ENCODE measurements around the gene SPTLC1. TPM values are rescaled to one million over a fixed set of nuclear protein-coding genes. Genes with fewer than 3 reads are reported as not detected.
A peak's percentile ranks its signal among the peaks of the same experiment; 100 is the strongest.

SPTLC1 gene
- polyA plus RNA-seq, 4 donors = 13.4 to 86.5 (median 37.9) TPM

- Histone ChIP-seq H3K9me3 (ENCODE audit: control insufficient read depth in 2 of 2, insufficient read depth in 1 of 2, low read depth in 1 of 2, low read length in 1 of 2) (peaks cover 0 to 11% of the 10 kb centered on the region in 2 donors), H3K4me1 (ENCODE audit: control insufficient read depth in 3 of 3, insufficient read depth in 2 of 3, low read depth in 1 of 3, low read length in 2 of 3) (no peaks in the 10 kb centered on the region), H3K4me3 (ENCODE audit: low read depth in 1 of 3, low read length in 3 of 3) (no peak overlapping the region), H3K36me3 (ENCODE audit: control insufficient read depth in 3 of 3, insufficient read depth in 2 of 3, low read depth in 1 of 3, low read length in 3 of 3) (peaks cover 9 to 24% (median 13%) of the 10 kb centered on the region in 3 donors), H3K27me3 (ENCODE audit: control insufficient read depth in 3 of 3, insufficient read depth in 3 of 3, low read length in 3 of 3) (no peaks in the 10 kb centered on the region), H3K27ac (ENCODE audit: low read depth in 1 of 3, low read length in 2 of 3) (no peak overlapping the region)
- DNase-seq (no peak), FAIRE-seq (no peak)
- 81 to 96% (median 93%) methylated on average over 5 of the region's 5 CpGs for WGBS, 3 donors
Measured at GRCh38 chr9:92058723-92059444, 56.3 kb downstream of the SPTLC1 start.

GRCh38 chr9:92058026-92058425, 57.2 kb downstream of the SPTLC1 start:
- Histone ChIP-seq H3K27me3 (ENCODE audit: control insufficient read depth in 3 of 3, insufficient read depth in 3 of 3, low read length in 3 of 3) (no peaks in the 10 kb centered on the region), H3K4me1 (ENCODE audit: control insufficient read depth in 3 of 3, insufficient read depth in 2 of 3, low read depth in 1 of 3, low read length in 2 of 3) (no peaks in the 10 kb centered on the region), H3K27ac (ENCODE audit: low read depth in 1 of 3, low read length in 2 of 3) (no peak overlapping the region), H3K36me3 (ENCODE audit: control insufficient read depth in 3 of 3, insufficient read depth in 2 of 3, low read depth in 1 of 3, low read length in 3 of 3) (peaks cover 9 to 25% (median 12%) of the 10 kb centered on the region in 3 donors), H3K9me3 (ENCODE audit: control insufficient read depth in 2 of 2, insufficient read depth in 1 of 2, low read depth in 1 of 2, low read length in 1 of 2) (peaks cover 0 to 11% of the 10 kb centered on the region in 2 donors), H3K4me3 (ENCODE audit: low read depth in 1 of 3, low read length in 3 of 3) (no peak overlapping the region)
- no peak for FAIRE-seq
- no peak for DNase-seq

DNA sequence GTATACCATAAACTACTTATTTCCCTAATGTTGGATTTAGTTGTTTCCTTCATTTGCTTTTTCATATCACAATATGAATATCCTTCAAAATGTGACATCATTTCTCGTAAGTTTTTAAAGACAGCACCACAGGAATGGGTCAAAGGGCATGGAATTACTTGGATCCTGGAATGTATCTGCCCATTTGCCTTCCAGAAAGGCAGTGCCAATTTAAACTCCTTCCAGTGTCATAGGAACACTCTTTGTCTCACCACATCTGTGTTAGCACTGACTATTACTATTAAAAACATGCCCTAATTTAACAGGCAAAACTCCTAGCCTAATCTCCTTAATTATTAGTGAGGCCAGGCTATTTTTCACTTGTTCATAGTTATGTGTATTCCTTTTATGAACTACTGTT, 58.0 kb downstream of the SPTLC1 start:
- FAIRE-seq = no peak
- H3K4me3 ChIP-seq (ENCODE audit: low read depth in 1 of 3, low read length in 3 of 3) = no peak overlapping the region
- peaks cover 9 to 25% (median 11%) of the 10 kb centered on the region in 3 donors for H3K36me3 ChIP-seq (ENCODE audit: control insufficient read depth in 3 of 3, insufficient read depth in 2 of 3, low read depth in 1 of 3, low read length in 3 of 3)
- H3K27ac ChIP-seq (ENCODE audit: low read depth in 1 of 3, low read length in 2 of 3) = no peak overlapping the region
- no peak for DNase-seq
- no peaks in the 10 kb centered on the region for H3K4me1 ChIP-seq (ENCODE audit: control insufficient read depth in 3 of 3, insufficient read depth in 2 of 3, low read depth in 1 of 3, low read length in 2 of 3)
- 70 to 86% (median 81%) methylated on average over 1 of the region's 1 CpG for WGBS, 3 donors
- peaks cover 0 to 8% of the 10 kb centered on the region in 2 donors for H3K9me3 ChIP-seq (ENCODE audit: control insufficient read depth in 2 of 2, insufficient read depth in 1 of 2, low read depth in 1 of 2, low read length in 1 of 2)
- H3K27me3 ChIP-seq (ENCODE audit: control insufficient read depth in 3 of 3, insufficient read depth in 3 of 3, low read length in 3 of 3) = no peaks in the 10 kb centered on the region

- DNase-seq (no peak), FAIRE-seq (no peak)
- Histone ChIP-seq H3K27me3 (ENCODE audit: control insufficient read depth in 3 of 3, insufficient read depth in 3 of 3, low read length in 3 of 3) (no peaks in the 10 kb centered on the region), H3K4me3 (ENCODE audit: low read depth in 1 of 3, low read length in 3 of 3) (no peak overlapping the region), H3K36me3 (ENCODE audit: control insufficient read depth in 3 of 3, insufficient read depth in 2 of 3, low read depth in 1 of 3, low read length in 3 of 3) (peaks cover 9 to 26% (median 11%) of the 10 kb centered on the region in 3 donors), H3K4me1 (ENCODE audit: control insufficient read depth in 3 of 3, insufficient read depth in 2 of 3, low read depth in 1 of 3, low read length in 2 of 3) (no peaks in the 10 kb centered on the region), H3K9me3 (ENCODE audit: control insufficient read depth in 2 of 2, insufficient read depth in 1 of 2, low read depth in 1 of 2, low read length in 1 of 2) (peaks cover 0 to 6% of the 10 kb centered on the region in 2 donors), H3K27ac (ENCODE audit: low read depth in 1 of 3, low read length in 2 of 3) (no peak overlapping the region)
- 76 to 82% (median 78%) methylated on average over 2 of the region's 2 CpGs for WGBS, 3 donors
Measured at GRCh38 chr9:92055624-92056023, 59.6 kb downstream of the SPTLC1 start.

GRCh38 chr9:92048924-92049625, 66.1 kb downstream of the SPTLC1 start:
- Histone ChIP-seq H3K36me3 (ENCODE audit: control insufficient read depth in 3 of 3, insufficient read depth in 2 of 3, low read depth in 1 of 3, low read length in 3 of 3) (peaks cover 13 to 21% (median 19%) of the 10 kb centered on the region in 3 donors), H3K9me3 (ENCODE audit: control insufficient read depth in 2 of 2, insufficient read depth in 1 of 2, low read depth in 1 of 2, low read length in 1 of 2) (no peaks in the 10 kb centered on the region), H3K4me1 (ENCODE audit: control insufficient read depth in 3 of 3, insufficient read depth in 2 of 3, low read depth in 1 of 3, low read length in 2 of 3) (no peaks in the 10 kb centered on the region), H3K4me3 (ENCODE audit: low read depth in 1 of 3, low read length in 3 of 3) (no peak overlapping the region), H3K27me3 (ENCODE audit: control insufficient read depth in 3 of 3, insufficient read depth in 3 of 3, low read length in 3 of 3) (no peaks in the 10 kb centered on the region), H3K27ac (ENCODE audit: low read depth in 1 of 3, low read length in 2 of 3) (no peak overlapping the region)
- no peak for DNase-seq
- WGBS, 3 donors = 91 to 98% (median 97%) methylated on average over 12 of the region's 12 CpGs
- FAIRE-seq = no peak

DNA sequence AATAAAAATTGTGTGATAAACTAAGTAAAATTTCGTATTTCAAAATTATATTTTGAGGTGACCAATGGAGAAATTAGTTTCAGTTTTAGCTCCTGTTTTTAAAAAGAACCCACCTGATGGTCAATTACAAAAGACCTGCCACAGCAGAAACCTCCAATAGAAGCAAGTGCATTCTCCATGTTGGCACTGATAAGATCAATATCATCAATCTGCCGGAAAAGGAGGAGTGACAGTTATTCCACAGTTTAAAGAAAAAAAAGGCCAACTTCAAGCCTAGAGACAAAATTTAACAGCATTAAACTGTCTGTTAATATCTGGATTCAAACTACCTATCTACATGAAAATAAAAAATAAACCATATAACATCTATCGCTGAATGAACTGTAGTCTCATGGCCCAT, 67.7 kb downstream of the SPTLC1 start:
- Histone ChIP-seq H3K4me1 (ENCODE audit: control insufficient read depth in 3 of 3, insufficient read depth in 2 of 3, low read depth in 1 of 3, low read length in 2 of 3) (no peaks in the 10 kb centered on the region), H3K27me3 (ENCODE audit: control insufficient read depth in 3 of 3, insufficient read depth in 3 of 3, low read length in 3 of 3) (no peaks in the 10 kb centered on the region), H3K27ac (ENCODE audit: low read depth in 1 of 3, low read length in 2 of 3) (no peak overlapping the region), H3K4me3 (ENCODE audit: low read depth in 1 of 3, low read length in 3 of 3) (no peak overlapping the region), H3K36me3 (ENCODE audit: control insufficient read depth in 3 of 3, insufficient read depth in 2 of 3, low read depth in 1 of 3, low read length in 3 of 3) (peaks cover 19 to 31% (median 30%) of the 10 kb centered on the region in 3 donors), H3K9me3 (ENCODE audit: control insufficient read depth in 2 of 2, insufficient read depth in 1 of 2, low read depth in 1 of 2, low read length in 1 of 2) (peaks cover 0 to 11% of the 10 kb centered on the region in 2 donors)
- FAIRE-seq = no peak
- no peak for DNase-seq
- 90 to 96% (median 94%) methylated on average over 3 of the region's 3 CpGs for WGBS, 3 donors

GRCh38 chr9:92046676-92047075, 68.5 kb downstream of the SPTLC1 start:
- Histone ChIP-seq H3K4me3 (ENCODE audit: low read depth in 1 of 3, low read length in 3 of 3) (no peak overlapping the region), H3K36me3 (ENCODE audit: control insufficient read depth in 3 of 3, insufficient read depth in 2 of 3, low read depth in 1 of 3, low read length in 3 of 3) (peaks cover 19 to 33% (median 30%) of the 10 kb centered on the region in 3 donors), H3K9me3 (ENCODE audit: control insufficient read depth in 2 of 2, insufficient read depth in 1 of 2, low read depth in 1 of 2, low read length in 1 of 2) (peaks cover 0 to 13% of the 10 kb centered on the region in 2 donors), H3K4me1 (ENCODE audit: control insufficient read depth in 3 of 3, insufficient read depth in 2 of 3, low read depth in 1 of 3, low read length in 2 of 3) (no peaks in the 10 kb centered on the region), H3K27ac (ENCODE audit: low read depth in 1 of 3, low read length in 2 of 3) (peak overlapping the region in 1 of 3 donors; percentile 32), H3K27me3 (ENCODE audit: control insufficient read depth in 3 of 3, insufficient read depth in 3 of 3, low read length in 3 of 3) (no peaks in the 10 kb centered on the region)
- DNase-seq = no peak
- no peak for FAIRE-seq
- WGBS, 3 donors = 63 to 87% (median 82%) methylated on average over 3 of the region's 3 CpGs

DNA sequence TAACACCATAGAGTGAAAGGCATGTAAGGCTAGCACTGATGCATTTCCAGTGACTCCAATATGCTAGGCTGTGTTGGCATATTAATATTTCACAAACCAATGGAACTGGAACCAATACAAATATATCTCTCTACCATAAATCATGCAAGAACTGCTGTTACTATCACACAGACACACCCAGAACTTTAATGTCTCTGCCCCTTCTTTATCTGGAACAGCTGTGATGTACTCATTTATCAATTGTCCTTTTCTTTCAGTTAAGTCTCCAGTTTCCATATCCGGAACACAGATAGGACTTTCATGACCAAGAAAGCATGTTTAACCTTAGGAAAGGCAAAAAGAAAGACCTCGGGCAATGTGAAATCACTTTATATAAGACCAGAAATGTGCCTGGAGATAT, 70.3 kb downstream of the SPTLC1 start:
- Histone ChIP-seq H3K4me1 (ENCODE audit: control insufficient read depth in 3 of 3, insufficient read depth in 2 of 3, low read depth in 1 of 3, low read length in 2 of 3) (no peaks in the 10 kb centered on the region), H3K27me3 (ENCODE audit: control insufficient read depth in 3 of 3, insufficient read depth in 3 of 3, low read length in 3 of 3) (no peaks in the 10 kb centered on the region), H3K9me3 (ENCODE audit: control insufficient read depth in 2 of 2, insufficient read depth in 1 of 2, low read depth in 1 of 2, low read length in 1 of 2) (peaks cover 0 to 13% of the 10 kb centered on the region in 2 donors), H3K36me3 (ENCODE audit: control insufficient read depth in 3 of 3, insufficient read depth in 2 of 3, low read depth in 1 of 3, low read length in 3 of 3) (peaks cover 19 to 33% (median 27%) of the 10 kb centered on the region in 3 donors), H3K4me3 (ENCODE audit: low read depth in 1 of 3, low read length in 3 of 3) (no peak overlapping the region), H3K27ac (ENCODE audit: low read depth in 1 of 3, low read length in 2 of 3) (no peak overlapping the region)
- 89 to 98% (median 95%) methylated on average over 2 of the region's 2 CpGs for WGBS, 3 donors
- FAIRE-seq (no peak), DNase-seq (peak in 1 of 2 donors; percentile 1)
